HG03558 (cell line): ENCODE results near the gene LRRC59.
"Not testable (repeated sequence)": the region's sequence is repeated elsewhere in the genome, so short reads cannot be mapped to it uniquely, and the experiment has no call there.

ENCODE experiments used
- ATAC-seq: cut with Tn5 transposase; IDR thresholded peaks from one replicate; pipeline ENCODE4 v1.9.1; 2021; ENCODE audit warnings: moderate number of reproducible peaks; ENCODE audit not compliant: unreplicated experiment; ENCODE audit errors: extremely low read depth

Gene LRRC59

DNA sequence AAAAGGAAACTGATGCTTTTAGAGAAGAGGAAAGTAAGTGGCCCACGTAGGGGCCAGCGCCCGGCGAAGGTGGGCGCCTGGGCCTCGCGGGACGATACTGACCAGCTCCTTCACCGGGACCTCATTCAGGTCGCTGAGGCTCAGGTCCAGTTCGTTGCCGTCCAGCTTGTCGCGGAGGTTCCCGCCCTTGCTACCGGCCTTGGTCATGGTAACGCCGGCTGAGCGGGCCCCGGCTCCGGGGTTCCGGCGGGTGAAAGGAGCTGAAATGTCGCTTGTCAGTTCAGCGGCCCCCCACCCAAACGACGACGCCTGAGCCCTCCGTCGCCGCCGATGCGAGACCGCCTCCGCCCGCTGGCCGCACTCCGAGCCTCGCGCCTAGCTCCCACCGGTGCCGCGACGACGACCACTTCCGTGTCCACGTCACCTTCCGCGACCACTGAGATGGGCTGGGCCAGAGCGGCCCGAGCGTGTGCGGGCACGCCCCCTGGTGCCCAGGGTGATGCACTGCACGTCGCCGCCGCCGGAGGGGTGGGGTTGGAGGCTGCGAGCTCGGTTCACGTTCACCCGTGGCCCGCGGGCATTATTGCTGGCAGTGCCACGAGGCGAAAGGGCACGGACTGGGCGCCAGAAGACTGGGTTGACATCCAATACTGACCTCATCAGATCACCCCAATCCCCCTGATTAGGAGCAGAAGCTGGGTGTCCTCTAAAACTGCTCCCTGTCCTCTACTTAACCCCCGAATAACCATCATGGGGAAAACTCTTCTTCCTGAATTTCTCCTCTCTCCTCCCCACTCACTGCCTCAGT is at the start of gene LRRC59:
Gene LRRC59, minus strand, starts transcription at position 413 of the 808 bp plus-strand sequence. Its CDS starts 206 bp downstream, at position 207.
- peak; percentile 86 for ATAC-seq

DNA sequence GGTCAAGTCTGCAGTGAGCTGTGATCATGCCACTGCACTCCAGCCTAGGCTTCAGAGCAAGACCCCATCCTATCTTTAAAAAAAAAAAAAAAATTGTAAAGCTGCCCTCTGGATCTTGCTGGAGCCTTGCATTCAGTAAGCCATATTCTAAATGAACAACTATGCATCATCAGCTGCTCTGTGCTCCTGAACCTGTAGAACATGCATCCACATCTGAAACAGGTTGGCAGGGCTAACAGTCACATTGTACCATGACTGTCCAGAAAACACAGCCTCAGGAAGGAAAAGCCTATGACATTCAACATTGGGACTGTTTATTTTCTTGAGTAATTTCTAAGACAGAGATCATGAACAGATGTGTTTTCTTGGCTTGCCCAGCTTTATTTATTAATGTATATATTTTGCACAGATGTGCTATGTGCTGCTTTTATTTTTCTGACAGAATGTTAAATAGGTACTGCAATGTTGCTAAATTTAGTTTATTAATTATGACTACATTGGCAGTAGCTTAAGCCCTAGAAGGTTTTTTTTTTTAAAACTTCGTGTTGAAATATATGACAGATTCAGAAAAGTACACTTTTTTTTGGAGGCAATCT is 48.5 kb upstream of the LRRC59 start:
- no peak for ATAC-seq

DNA sequence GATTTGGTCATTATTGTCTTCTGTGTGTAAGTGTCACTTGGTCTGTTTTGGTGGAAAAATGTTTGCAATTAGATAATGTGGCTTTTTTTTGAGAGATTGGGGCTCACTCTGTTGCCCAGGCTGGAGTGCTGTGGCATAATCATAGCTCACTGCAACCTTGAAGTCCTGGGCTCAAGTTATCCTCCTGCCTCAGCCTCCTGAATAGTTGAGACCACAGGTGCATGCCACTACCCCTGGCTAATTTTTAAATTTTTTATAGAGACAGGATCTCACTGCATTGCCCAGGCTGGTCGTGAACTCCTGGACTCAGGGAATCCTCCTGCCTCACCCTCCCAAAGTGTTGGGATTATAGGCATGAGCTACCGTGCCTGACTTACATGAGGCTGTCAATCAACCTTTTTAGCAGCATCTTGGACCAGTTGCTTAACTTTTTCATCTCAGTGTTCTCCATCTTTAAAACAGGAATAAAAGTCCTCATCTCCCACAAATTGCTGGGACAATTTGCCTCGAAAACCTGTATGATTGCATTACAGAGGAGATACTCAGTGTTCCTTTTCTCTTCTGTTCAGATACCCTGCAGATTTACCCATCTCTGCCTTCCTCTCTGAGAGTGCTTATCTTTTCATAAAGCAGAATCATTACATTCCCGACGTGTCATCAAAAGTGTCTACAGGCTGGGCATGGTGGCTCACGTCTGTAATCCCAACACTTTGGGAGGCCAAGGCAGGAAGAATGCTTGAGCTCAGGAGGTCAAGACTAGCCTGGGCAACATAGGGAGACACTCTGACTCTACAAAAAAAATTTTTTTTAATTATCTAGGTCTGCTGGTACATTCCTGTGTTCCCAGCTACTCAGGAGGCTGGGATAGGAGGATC is 47.8 kb upstream of the LRRC59 start:
- no peak for ATAC-seq

- no peak for ATAC-seq
Observed at GRCh38 chr17:50443505-50443974, 46.2 kb upstream of the LRRC59 start.

- ATAC-seq, result no peak
Observed at GRCh38 chr17:50440838-50441829, 43.8 kb upstream of the LRRC59 start.

DNA sequence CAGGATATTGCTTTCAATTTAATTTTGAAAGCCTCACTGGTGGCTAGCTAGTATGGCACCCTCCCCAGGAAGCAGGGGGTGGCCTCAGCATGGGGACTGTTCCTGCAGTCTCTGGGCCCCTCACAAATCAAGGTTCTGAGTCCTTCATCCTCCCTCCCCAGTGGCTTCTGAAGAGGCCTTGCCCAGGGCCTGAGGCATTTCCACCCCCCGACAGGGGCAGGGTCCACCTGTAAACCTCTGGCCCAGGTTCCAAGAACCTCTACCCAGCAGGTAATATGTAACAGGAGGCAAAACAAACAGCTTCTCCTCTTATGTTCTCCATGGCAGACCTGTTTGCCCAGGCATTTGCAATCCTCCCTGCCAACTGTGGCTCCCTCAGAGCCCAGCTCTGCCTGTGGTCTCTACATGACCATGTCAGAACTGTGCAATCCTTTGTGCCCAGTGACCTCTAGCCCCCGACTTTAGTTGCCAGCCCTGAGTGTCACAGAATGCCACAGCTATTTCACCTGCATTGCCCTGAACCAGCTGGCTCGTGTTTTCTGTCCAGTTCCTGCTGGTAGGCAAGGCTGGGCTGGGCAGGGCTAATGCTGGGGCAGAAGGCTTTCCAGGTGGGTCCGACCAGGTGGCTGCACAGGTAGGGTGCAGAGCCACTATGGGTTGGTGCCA is 43.0 kb upstream of the LRRC59 start:
- no peak for ATAC-seq

- ATAC-seq, result no peak
Observed at GRCh38 chr17:50439008-50439407, 41.7 kb upstream of the LRRC59 start.

DNA sequence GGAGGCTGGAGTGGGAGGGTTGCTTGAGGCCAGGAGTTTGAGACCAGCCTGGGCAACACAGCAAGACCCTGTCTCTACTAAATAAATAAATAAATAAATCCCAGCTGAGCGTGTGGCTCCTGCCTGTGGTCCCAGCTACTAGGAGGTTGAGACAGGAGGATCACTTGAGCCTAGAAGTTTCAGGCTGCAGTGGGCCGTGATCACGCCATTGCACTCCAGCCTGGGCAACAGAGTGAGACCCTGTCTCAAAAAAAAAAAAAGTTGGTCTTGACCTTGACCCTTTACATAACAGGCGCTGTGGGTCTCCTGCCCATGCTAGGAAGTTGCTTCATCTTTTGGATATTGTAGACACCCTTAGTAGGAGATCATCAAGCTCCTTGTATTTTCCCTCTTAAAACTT is 40.1 kb upstream of the LRRC59 start:
- no peak for ATAC-seq

GRCh38 chr17:50432125-50432762 is 34.9 kb upstream of the LRRC59 start:
- no peak for ATAC-seq

DNA sequence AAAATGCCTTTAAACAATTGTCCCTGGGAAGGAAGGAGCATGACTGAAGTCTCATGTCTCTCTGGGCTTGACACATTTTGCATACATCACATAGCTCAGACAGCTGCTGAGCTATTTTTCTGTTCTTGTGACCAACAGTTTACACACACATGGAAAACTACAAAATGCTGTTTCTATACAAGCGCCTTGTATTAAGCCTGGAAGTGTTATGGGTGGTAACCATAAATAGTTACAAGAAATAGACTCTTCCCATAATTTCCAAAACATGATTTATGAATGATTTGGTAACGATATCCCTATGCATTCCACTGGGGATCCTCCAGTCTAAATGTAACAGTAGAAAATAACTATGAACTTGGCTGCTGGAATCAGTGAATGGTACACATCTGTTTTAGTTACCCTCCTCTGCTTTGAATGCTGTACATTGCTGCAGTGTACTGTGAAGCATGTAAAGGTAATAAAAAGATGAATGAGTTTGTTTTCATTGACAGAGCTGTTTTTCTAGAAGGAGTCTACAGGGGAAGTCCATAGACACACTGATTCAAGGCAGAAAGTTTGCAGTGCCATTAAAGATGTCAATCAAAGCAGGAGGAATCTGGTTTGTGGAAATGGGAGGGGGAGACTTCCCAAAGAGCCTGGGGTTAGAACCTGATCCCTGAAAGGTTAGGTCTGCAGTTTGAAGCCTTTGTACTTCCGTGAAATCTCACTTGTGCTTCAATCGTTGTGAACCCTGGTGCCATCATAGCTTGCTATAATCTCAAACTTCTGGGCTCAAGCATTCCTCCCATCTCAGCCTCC is 33.7 kb upstream of the LRRC59 start:
- no peak for ATAC-seq

GRCh38 chr17:50429793-50430192 is 32.5 kb upstream of the LRRC59 start:
- no peak for ATAC-seq

DNA sequence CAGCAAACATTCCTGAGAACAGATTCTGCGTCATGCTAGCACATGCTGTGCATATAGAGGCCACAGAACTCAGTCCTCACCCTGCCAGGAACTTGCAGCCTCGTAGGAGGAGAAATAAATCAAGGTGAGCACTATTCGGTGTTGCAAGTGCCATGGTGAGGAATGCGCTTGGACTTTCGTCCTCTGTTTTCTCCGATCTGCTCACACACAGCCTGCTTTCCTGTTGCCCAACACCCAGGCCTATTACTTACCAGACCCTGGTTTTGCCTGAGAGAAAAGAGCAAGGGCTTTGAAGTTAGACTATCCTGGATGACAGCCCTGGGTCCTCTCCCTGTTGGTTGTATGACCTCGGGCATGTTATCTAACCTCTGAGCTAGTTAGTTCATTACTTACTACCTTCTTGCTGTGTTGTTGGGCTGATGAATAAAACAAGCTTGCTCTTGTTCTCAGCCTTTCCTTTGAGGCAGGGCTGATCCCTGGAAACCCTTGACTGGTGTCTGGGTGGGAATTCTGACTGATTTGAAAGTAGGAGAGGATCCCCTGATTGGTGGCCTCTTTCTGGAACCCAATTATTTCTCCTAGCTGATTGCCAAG is 31.6 kb upstream of the LRRC59 start:
- no peak for ATAC-seq

GRCh38 chr17:50428126-50428525 is 30.8 kb upstream of the LRRC59 start:
- not testable (repeated sequence) for ATAC-seq

DNA sequence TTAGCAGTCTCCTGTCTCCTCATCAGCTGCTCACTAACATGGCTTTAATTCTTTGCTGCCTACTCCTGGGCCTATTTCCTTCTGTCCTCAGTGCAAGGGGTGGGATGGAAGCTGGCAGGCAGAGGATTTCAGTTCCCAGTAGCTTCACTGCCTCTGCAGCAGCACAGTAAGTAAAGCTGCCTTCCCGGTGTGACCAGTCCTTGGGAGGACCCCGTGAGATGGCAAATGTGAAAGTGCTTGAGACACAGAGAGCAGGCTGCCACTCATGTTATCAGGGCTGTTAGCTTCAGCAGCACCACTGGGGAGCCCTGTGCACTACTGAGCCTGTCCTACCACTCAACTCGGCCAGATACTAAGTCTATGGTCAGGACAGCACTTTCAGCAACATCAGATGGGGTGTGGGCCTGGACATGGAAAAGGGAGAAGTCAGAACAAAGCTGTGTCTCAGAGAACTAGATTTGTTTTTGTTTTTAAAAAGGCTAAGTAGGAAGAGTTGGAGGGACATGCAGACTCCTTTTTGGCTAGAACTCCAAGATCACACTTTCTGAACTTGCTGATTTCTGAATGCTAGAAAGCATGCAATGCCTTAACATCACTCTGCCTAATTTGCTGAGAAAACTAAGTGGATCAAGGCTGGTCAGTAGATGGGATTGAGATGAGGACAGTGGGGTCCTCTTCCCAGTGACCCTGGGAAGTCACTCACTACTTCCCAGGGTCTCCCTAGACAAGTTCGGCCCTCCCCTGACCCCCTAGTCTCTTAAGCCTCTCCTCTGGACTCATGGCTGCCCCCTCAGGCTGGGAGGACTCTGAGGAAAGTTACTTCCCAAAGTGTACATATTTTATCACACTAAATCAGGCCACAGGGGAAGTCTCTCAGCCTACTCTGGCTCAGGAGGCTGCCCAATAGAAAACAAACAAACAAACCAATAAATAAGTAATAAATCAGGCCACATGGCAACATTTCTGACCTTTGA is 29.8 kb upstream of the LRRC59 start:
- no peak for ATAC-seq

GRCh38 chr17:50426472-50426782 is 29.1 kb upstream of the LRRC59 start:
- no peak for ATAC-seq

DNA sequence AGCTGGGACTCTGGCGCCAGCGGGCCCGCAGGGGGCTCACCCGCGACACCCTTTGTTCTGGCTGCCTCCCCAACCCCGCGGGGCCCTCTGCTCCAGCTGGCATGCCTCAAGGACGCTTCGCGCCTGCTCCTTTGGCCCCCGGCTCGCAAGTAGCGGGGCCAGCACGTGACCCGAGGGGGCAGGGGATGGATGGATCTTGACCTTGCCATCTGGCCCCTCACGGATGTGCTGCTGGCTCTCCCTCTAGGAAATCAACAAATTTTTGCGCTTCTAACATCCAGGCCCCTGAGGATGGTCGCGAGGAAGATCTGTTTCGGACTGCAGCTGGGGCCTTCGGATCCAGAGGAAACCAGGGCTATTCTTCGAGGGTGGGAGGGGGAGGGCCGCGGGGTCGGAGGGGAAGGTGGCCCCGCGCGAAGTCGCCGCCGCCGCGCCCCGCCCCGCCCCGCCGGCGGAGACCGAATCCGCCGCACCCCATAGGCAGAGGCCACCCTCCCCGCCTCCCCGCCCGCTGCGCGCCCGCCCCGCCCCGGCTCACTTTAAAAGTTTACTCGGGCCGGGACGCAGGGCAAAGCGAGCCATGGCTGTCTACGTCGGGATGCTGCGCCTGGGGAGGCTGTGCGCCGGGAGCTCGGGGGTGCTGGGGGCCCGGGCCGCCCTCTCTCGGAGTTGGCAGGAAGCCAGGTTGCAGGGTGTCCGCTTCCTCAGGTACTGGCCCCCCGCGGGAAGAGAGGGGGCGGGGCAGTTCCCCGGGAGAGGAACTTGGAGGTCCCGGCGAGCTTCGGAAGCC is 28.6 kb upstream of the LRRC59 start, which contains the start of gene ACSF2:
Gene ACSF2, plus strand, starts transcription at position 537 of the 790 bp plus-strand sequence. Its CDS starts 44 bp downstream, at position 581.
- no peak for ATAC-seq
